SU-DHL-6 (cell line): ENCODE results near the gene GPD2.

ENCODE experiments used
- CTCF ChIP-seq: fragments of 200-600 bp; sonication (generic); IDR thresholded peaks from one replicate; pipeline ENCODE4 v1.5.1; 2017; ENCODE audit warnings: antibody characterized with exemption, mild to moderate bottlenecking, low read length, moderate library complexity; ENCODE audit not compliant: insufficient read depth, poor library complexity, severe bottlenecking
- EZH2phosphoT487 ChIP-seq: fragments of 200-600 bp; sonication (generic), shearing (Covaris generic); conservative IDR thresholded peaks from 2 replicates; pipeline ENCODE4 v1.6.1; 2018; ENCODE audit warnings: mild to moderate bottlenecking, antibody characterized with exemption, low read length, moderate library complexity, mixed read lengths

GRCh38 chr2:156471762-156472161, 35.6 kb downstream of the GPD2 start:
- TF ChIP-seq CTCF, result no peak
- TF ChIP-seq EZH2phosphoT487, result no peak
